HG03457 (cell line): Measurements from ENCODE around the gene CES2.
"Not testable (repeated sequence)": the region's sequence is repeated elsewhere in the genome, so short reads cannot be mapped to it uniquely, and the experiment has no call there.

Experiments used
- ATAC-seq: cut with Tn5 transposase; IDR thresholded peaks from one replicate; pipeline ENCODE4 v1.9.1; 2021; ENCODE audit warnings: moderate number of reproducible peaks; ENCODE audit not compliant: unreplicated experiment

CES2 gene, protein sequence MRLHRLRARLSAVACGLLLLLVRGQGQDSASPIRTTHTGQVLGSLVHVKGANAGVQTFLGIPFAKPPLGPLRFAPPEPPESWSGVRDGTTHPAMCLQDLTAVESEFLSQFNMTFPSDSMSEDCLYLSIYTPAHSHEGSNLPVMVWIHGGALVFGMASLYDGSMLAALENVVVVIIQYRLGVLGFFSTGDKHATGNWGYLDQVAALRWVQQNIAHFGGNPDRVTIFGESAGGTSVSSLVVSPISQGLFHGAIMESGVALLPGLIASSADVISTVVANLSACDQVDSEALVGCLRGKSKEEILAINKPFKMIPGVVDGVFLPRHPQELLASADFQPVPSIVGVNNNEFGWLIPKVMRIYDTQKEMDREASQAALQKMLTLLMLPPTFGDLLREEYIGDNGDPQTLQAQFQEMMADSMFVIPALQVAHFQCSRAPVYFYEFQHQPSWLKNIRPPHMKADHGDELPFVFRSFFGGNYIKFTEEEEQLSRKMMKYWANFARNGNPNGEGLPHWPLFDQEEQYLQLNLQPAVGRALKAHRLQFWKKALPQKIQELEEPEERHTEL

DNA sequence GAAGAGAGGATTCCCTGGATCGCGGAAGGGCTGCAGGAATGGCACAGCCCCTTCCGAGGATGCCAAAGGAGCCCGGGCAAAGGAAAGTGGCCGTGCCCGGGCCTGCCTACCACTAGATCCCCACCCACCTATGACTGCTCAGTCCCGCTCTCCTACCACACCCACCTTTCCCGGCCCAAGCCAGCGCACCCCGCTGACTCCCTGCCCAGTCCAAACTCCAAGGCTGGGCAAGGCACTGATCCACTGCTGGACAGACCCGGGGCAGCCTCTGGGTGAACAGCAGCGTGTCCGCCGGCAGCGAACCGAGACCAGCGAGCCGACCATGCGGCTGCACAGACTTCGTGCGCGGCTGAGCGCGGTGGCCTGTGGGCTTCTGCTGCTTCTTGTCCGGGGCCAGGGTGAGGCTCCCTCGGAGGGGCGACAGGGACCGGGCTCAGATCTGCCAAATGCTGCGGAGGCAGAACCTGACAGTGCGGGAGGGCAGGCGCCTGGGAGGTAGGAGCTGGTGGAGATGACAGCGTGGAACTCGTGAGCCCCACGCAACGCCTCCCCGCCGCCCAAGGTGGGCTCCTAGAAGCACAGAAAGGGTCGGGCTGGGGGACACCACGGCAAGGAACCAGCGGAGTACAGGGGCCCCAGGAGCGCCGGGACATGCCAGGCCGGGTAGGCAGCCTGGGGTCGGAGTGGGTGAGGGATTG lies at the start of gene CES2:
Gene CES2 (plus strand): TSS at position 203 of the 698 bp plus-strand sequence. CDS start 120 bp downstream, at position 323.
- ATAC-seq = no peak

DNA sequence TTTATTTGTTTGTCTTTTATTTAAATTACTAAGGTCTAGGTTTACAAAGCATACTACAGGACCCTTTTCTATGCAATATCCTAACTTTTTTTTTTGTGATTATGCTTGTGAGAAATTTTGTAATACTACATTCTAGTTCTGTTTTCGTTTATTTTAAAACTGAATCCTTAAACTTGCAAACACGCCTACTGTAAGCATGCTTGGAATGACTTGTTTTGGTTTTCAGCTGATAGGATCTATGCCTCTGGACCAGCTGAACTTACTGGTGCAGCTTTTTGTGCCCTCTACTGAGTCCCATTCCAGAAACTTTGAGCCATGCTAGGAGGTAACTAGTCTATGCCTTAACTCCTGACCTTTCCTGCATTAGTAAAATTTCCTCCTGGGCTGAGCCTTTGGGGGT lies 49.0 kb upstream of the CES2 start:
- no peak for ATAC-seq

DNA sequence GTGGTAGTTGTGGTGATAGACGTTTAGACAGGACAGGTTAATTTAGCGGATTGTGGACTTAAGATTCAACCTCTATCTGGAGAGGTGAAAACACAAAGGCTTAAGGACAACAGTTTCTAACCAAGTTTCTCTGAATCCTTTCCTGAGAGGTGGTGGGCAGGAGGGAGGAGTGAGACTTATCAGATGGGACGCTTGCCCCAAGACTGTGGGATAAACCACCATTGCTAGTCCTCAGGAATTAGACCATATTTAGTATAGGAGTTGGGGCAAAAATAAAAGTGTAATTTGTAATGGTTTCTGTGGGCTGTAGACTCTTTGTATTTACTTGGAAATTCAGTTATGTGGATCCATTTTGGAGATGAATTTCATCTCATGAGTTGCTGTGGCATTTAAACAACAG lies 48.4 kb upstream of the CES2 start:
- ATAC-seq = no peak

- no peak for ATAC-seq
These were observed 46.4 kb upstream of the CES2 start for GRCh38 chr16:66888647-66889615.

GRCh38 chr16:66889622-66890021 lies 45.7 kb upstream of the CES2 start:
- no peak for ATAC-seq

GRCh38 chr16:66890799-66891198 lies 44.5 kb upstream of the CES2 start:
- no peak for ATAC-seq

DNA sequence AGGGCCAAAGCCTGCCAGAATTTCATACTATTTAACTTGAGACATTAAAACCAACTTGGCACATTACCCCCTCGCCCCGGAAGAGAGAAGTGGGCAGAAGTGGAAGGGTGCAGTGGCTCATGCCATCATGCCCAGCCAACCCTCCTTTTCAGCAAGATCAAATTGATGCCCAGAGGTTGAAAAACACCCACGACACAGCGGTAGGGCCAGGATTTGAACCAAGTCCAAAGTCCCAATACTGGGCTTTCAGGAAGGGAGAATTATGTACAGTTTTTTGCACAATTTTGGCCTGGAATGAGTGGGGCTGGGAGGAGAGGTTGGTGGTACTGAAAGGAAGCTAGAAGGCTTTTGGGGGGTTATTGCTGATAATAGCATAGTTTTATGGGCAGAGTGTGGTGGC lies 44.0 kb upstream of the CES2 start:
- no peak for ATAC-seq

DNA sequence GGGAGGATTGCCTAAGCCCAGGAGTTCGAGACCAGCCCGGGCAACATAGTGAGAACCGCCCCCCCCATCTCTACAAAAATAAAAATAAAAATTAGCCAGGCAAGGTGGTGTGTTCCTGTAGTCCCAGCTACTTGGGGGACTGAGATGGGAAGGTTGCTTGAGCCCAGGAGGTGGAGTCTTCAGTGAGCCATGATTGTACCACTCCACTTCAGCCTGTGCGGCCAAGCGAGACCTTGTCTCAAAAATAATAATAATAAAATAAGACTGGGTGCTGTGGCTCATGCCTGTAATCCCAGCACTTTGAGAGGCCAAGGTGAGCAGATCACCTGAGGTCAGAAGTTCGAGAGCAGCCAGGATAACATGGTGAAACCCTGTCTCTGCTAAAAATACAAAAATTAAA lies 43.5 kb upstream of the CES2 start:
- no peak for ATAC-seq

- no peak for ATAC-seq
These were observed 41.3 kb upstream of the CES2 start for GRCh38 chr16:66894055-66894454.

GRCh38 chr16:66894948-66895688 lies 40.2 kb upstream of the CES2 start:
- ATAC-seq = no peak

DNA sequence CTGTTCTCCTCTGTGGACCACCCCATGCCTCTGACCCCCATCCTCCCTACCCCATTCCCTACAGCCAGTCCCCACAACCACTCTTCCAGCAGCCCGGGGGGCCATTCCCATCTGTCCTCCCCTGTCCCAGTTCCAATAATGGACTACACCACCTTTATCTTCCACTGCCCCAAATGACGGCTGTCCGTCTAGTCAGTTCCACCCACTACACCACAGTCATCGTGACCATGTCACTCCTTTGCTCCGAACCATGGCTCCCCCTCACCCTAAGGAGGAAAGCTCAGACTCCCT lies 39.7 kb upstream of the CES2 start:
- ATAC-seq = no peak

DNA sequence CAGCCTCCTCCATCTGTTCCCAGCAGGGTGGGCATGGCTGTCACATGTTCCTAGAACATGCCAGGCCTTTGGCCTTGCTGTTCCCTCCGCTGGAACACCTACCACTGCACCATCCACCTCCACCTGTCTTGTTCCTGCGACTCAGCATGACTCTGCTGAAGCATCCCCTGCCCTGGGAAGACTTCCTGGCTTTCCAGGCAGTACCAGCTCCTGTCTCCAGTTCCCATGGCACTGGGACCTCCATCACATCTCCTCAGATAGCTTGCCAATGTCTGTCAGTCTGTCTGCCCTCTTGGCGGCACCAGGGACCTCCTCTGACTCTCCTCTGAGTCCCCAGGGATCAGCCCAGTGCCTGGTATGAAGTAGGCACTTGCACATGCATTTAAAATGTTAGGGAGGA lies 39.3 kb upstream of the CES2 start:
- ATAC-seq = no peak

DNA sequence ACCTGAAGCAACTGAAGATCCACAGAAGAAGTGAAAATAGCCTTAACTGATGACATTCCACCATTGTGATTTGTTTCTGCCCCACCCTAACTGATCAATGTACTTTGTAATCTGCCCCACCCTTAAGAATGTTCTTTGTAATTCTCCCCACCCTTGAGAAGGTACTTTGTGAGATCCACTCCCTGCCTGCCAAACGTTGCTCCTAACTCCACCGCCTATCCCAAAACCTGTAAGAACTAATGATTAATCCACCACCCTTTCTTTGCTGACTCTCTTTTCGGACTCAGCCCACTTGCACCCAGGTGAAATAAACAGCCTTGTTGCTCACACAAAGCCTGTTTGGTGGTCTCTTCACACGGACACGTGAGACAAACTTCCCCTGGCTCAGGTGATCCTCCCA lies 38.6 kb upstream of the CES2 start:
- not testable (repeated sequence) for ATAC-seq

GRCh38 chr16:66898207-66898606 lies 37.1 kb upstream of the CES2 start:
- no peak for ATAC-seq

GRCh38 chr16:66898933-66899309 lies 36.4 kb upstream of the CES2 start:
- no peak for ATAC-seq

GRCh38 chr16:66899310-66899944 lies 35.9 kb upstream of the CES2 start:
- no peak for ATAC-seq

- no peak for ATAC-seq
These were observed 35.2 kb upstream of the CES2 start for GRCh38 chr16:66899945-66900710.

GRCh38 chr16:66900721-66901441 lies 34.4 kb upstream of the CES2 start:
- no peak for ATAC-seq

DNA sequence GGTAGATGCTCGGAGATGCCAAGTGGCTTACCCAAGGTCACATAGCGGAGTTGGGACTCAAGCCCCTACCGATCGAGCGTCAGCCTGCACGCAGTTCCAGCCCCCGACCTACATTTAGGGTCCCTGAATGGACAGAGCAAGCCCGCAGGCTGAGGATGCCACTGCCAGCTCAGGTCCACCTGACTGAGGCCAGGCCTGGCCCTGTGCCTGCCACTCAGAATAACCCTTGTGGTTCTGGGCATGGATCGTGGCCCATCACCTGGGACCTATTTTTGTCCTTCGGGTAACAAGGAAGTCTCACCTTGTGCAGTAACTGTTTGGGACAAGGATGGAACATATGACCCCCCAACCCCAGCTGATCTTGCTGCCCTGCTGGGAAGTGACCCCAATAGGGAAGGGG lies 33.7 kb upstream of the CES2 start:
- ATAC-seq = no peak
